HEK293T (cell line): Measurements from ENCODE around the gene PSMD10.

Experiments
- CTCF ChIA-PET: fragments of 350-600 bp; formaldehyde crosslinking; extraction: SDS; loops from one replicate; lab custom pipeline; 2021; ENCODE audit warnings: antibody characterized with exemption, inconsistent platforms; lab: Yijun Ruan, JAX
- POLR2A ChIA-PET: fragments of 350-600 bp; formaldehyde crosslinking; extraction: SDS; loops from one replicate; lab custom pipeline; 2020; ENCODE audit warnings: antibody characterized with exemption, inconsistent platforms; lab: Yijun Ruan, JAX
- DNase-seq: peaks from one replicate; pipeline ENCODE4 v3.0.0; 2012; ENCODE audit warnings: mixed read lengths; ENCODE audit errors: extremely low spot score
- ARNT ChIP-seq: fragments of 450-650 bp; IDR thresholded peaks from 2 replicates; pipeline ENCODE4 v1.6.1; 2017; ENCODE audit warnings: mild to moderate bottlenecking
- BHLHE40 ChIP-seq: fragments of 450-650 bp; IDR thresholded peaks from 2 replicates; pipeline ENCODE4 v1.6.1; 2016; ENCODE audit warnings: mild to moderate bottlenecking, moderate library complexity, borderline replicate concordance
- CTBP1 ChIP-seq: fragments of 450-650 bp; IDR thresholded peaks from 2 replicates; pipeline ENCODE4 v1.6.1; 2016; ENCODE audit warnings: borderline replicate concordance
- ELF4 ChIP-seq: fragments of 450-650 bp; IDR thresholded peaks from 2 replicates; pipeline ENCODE4 v1.6.1; 2017; ENCODE audit warnings: antibody characterized with exemption
- FOXA1 ChIP-seq: fragments of 450-650 bp; IDR thresholded peaks from 2 replicates; pipeline ENCODE4 v1.6.1; 2016; ENCODE audit warnings: mild to moderate bottlenecking
- FOXK2 ChIP-seq: fragments of 450-650 bp; IDR thresholded peaks from 2 replicates; pipeline ENCODE4 v1.6.1; 2016; ENCODE audit warnings: mild to moderate bottlenecking
- FOXM1 ChIP-seq: fragments of 450-650 bp; IDR thresholded peaks from 2 replicates; pipeline ENCODE4 v1.6.1; 2017; ENCODE audit warnings: mild to moderate bottlenecking, borderline replicate concordance
- HDGF ChIP-seq: fragments of 450-650 bp; IDR thresholded peaks from 2 replicates; pipeline ENCODE4 v1.6.1; 2017; ENCODE audit warnings: antibody characterized with exemption, borderline replicate concordance
- L3MBTL2 ChIP-seq: fragments of 450-650 bp; conservative IDR thresholded peaks from 2 replicates; pipeline ENCODE4 v1.6.1; 2016; ENCODE audit warnings: mild to moderate bottlenecking
- LEF1 ChIP-seq: fragments of 450-650 bp; IDR thresholded peaks from 2 replicates; pipeline ENCODE4 v1.6.1; 2017; ENCODE audit warnings: mild to moderate bottlenecking, borderline replicate concordance
- NFRKB ChIP-seq: fragments of 450-650 bp; IDR thresholded peaks from 2 replicates; pipeline ENCODE4 v1.6.1; 2016; ENCODE audit warnings: mild to moderate bottlenecking, moderate library complexity
- PKNOX1 ChIP-seq: fragments of 450-650 bp; IDR thresholded peaks from 2 replicates; pipeline ENCODE4 v1.6.1; 2016
- SP1 ChIP-seq: fragments of 450-650 bp; IDR thresholded peaks from 2 replicates; pipeline ENCODE4 v1.6.1; 2017
- SUZ12 ChIP-seq: fragments of 450-650 bp; IDR thresholded peaks from 2 replicates; pipeline ENCODE4 v1.6.1; 2016; ENCODE audit warnings: mild to moderate bottlenecking
- TARDBP ChIP-seq: fragments of 450-650 bp; IDR thresholded peaks from 2 replicates; pipeline ENCODE4 v1.6.1; 2016
- ZNF384 ChIP-seq: fragments of 450-650 bp; IDR thresholded peaks from 2 replicates; pipeline ENCODE4 v1.6.1; 2016

Gene PSMD10

GRCh38 chrX:108090491-108091263, 665 bp downstream of the PSMD10 start:
- CTCF ChIA-PET = no interaction called here
- DNase-seq = no peak
- TF ChIP-seq L3MBTL2 (0 out of 2 replicates have a peak, but pooled peaks have one; percentile 10), FOXK2 (no peak)
- POLR2A ChIA-PET = interaction anchor here (0.9 to 1.8 kb wide), 7 partner anchors 9 to 151 kb away, joined by 3 to 29 read pairs (median 3); no protein-coding TSS in a partner anchor

DNA sequence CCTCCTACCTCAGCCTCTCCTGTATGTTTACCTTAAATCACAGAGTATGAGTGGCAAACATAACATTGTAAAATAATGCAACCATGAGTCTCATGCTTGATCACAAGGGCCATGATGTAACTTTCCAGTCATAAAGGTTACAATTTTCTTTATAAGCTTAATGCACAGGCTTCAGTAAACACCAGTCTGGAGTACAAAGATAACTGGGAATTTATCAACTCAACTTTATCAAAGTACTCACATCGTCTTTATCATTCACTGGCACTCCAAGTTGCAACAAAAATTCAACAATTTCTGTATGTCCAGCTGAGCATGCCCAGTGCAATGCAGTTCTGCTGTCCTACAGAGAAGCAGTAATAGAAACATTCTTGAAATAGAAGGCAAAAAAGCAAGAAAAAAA, 2.8 kb downstream of the PSMD10 start:
- ChIA-PET POLR2A (no interaction called here), CTCF (no interaction called here)
- no peak for DNase-seq
- TF ChIP-seq PKNOX1 (no peak), NFRKB (no peak), FOXM1 (no peak), TARDBP (no peak)

GRCh38 chrX:108087792-108088191, 3.5 kb downstream of the PSMD10 start:
- CTCF ChIA-PET = no interaction called here
- TF ChIP-seq PKNOX1 (peak; percentile 79), FOXM1 (no peak), LEF1 (no peak)
- DNase-seq = no peak

GRCh38 chrX:108081110-108081509, 10.2 kb downstream of the PSMD10 start:
- ChIA-PET CTCF (no interaction called here), POLR2A (interaction anchor here (3.9 kb wide), 1 partner anchor 10 kb away, joined by 29 read pairs; the partner anchor contains the start of genes ATG4A and PSMD10)
- no peak for TF ChIP-seq ARNT
- no peak; the same call in 1 of the 2 replicates for TF ChIP-seq CTBP1
- no peak for TF ChIP-seq L3MBTL2
- no peak for TF ChIP-seq BHLHE40
- TF ChIP-seq PKNOX1 = no peak
- no peak for TF ChIP-seq ELF4
- no peak for TF ChIP-seq SUZ12
- TF ChIP-seq NFRKB = no peak
- no peak for TF ChIP-seq SP1
- TF ChIP-seq FOXM1 = no peak
- TF ChIP-seq LEF1 = no peak
- no peak for TF ChIP-seq FOXK2
- TF ChIP-seq TARDBP = no peak
- TF ChIP-seq HDGF = no peak
- no peak for TF ChIP-seq ZNF384
- TF ChIP-seq FOXA1 = no peak

More at GRCh38 chrX:108087792-108088191, 3.5 kb downstream of the PSMD10 start:
- POLR2A ChIA-PET = no interaction called here

GRCh38 chrX:108072746-108073145, 18.6 kb downstream of the PSMD10 start:
- DNase-seq = no peak
- TF ChIP-seq ARNT = no peak
- TF ChIP-seq ZNF384 = no peak
- TF ChIP-seq NFRKB = no peak
- no peak for TF ChIP-seq FOXK2
- TF ChIP-seq PKNOX1 = no peak
- no peak for TF ChIP-seq TARDBP
- no peak for TF ChIP-seq HDGF
- no peak for TF ChIP-seq SP1
- no peak for TF ChIP-seq FOXM1
- no peak for TF ChIP-seq FOXA1
- no peak for TF ChIP-seq ELF4
- no peak for TF ChIP-seq CTBP1
- TF ChIP-seq BHLHE40 = no peak
- no peak for TF ChIP-seq L3MBTL2
- TF ChIP-seq SUZ12 = no peak
- no peak for TF ChIP-seq LEF1
- POLR2A ChIA-PET = no interaction called here
- CTCF ChIA-PET = interaction anchor here (0.7 kb wide), 1 partner anchor 752 kb away, joined by 3 read pairs; no protein-coding TSS in a partner anchor

More at GRCh38 chrX:108081110-108081509, 10.2 kb downstream of the PSMD10 start:
- no peak for DNase-seq

DNA sequence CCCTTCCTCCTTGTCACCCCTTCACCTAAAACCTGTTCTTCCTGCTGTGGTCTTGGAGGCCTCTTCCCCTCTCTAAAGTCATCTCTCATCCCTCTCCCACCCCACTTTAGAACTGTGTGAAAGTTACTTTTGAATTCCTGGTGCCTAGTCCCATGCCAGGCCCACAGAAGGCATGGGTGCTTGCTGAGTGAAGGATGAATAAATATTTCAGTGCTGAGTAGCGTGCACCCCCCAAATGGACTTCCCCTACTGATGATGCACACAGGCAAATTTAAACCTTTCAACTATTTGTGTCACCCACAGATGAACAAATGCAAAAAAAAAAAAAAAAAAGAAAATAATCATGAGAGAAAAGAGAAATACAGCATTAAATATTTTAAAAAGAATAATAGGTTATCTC, 19.8 kb downstream of the PSMD10 start:
- CTCF ChIA-PET = interaction anchor here (0.7 to 2.7 kb wide), 4 partner anchors 11 to 398 kb away, joined by 3 to 13 read pairs (median 4); no protein-coding TSS in a partner anchor
- TF ChIP-seq NFRKB (no peak), FOXA1 (no peak), FOXK2 (no peak), BHLHE40 (no peak), ELF4 (no peak), CTBP1 (no peak), FOXM1 (no peak), ZNF384 (no peak), LEF1 (no peak)
- POLR2A ChIA-PET = interaction anchor here (1.1 kb wide), 1 partner anchor 20 kb away, joined by 3 read pairs; the partner anchor contains the start of genes ATG4A and PSMD10
- no peak for DNase-seq
